Measurements from ENCODE around the gene CADPS2.
"Not testable (repeated sequence)": the region's sequence is repeated elsewhere in the genome, so short reads cannot be mapped to it uniquely, and the experiment has no call there.

CADPS2 gene

DNA sequence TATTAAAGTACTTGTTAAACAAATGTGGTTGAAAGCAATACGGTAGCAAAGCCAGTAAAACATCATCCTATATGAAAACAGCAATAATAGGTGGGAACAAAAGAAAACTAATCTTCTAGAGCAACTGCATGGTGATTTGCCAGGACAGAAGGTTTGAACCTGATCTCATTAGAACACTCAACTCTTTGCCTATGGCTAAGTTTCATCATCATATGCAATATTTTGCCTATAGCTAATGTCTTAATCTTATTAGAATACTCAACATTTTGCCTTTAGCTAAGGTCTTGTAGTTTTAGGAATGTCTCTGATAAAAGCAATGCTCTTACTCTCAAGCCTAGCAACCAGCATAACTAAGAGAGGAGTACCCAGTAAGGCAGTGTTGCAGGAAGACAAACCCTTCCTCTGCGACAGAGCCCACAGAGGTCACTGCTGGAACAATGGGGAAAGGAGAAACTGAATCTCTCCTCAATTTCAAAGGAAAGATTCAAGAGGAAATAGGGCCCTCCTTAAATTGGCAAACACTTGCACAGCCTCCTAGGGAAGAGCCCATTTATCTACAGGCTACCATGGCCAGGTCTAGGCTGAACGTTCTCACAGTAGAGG lies 38.3 kb downstream of the CADPS2 start:
- no peak overlapping the region for H3K4me3 ChIP-seq (ENCODE audit: low read depth, low read length)
- in situ Hi-C loops (cut with HindIII; ENCODE audit: low sequenced_read_pairs) = no loop called here
- TF ChIP-seq, protein P1, sequence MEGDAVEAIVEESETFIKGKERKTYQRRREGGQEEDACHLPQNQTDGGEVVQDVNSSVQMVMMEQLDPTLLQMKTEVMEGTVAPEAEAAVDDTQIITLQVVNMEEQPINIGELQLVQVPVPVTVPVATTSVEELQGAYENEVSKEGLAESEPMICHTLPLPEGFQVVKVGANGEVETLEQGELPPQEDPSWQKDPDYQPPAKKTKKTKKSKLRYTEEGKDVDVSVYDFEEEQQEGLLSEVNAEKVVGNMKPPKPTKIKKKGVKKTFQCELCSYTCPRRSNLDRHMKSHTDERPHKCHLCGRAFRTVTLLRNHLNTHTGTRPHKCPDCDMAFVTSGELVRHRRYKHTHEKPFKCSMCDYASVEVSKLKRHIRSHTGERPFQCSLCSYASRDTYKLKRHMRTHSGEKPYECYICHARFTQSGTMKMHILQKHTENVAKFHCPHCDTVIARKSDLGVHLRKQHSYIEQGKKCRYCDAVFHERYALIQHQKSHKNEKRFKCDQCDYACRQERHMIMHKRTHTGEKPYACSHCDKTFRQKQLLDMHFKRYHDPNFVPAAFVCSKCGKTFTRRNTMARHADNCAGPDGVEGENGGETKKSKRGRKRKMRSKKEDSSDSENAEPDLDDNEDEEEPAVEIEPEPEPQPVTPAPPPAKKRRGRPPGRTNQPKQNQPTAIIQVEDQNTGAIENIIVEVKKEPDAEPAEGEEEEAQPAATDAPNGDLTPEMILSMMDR (IDR thresholded peaks at IDR 0.05; ENCODE audit: low read depth, low read length) = no peak
- no peak for DNase-seq (ENCODE audit: low read depth, low spot score)

DNA sequence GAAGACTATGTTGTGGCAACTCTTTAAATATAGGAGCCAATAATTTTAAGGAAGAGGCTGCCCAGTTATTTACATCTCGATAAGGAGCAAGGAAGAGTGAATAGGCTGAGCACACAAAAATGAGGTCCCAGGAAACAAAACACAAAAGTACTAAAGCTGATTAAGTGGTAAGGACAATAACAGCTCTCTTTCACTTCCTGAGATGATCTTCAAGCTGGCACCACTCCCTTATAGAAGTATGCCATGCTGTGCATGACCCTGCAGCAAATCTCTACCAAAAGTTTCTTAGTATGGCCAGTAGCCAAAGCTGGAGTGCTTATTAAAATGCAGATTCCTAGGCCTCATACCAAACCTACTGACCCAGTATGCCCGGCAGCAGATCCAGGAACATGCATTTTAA lies 39.7 kb downstream of the CADPS2 start:
- DNase-seq (ENCODE audit: low read depth, low spot score) = no peak
- TF ChIP-seq, protein P1 (IDR thresholded peaks at IDR 0.05; ENCODE audit: low read depth, low read length) = no peak
- in situ Hi-C loops (cut with HindIII; ENCODE audit: low sequenced_read_pairs) = no loop called here
- H3K4me3 ChIP-seq (ENCODE audit: low read depth, low read length) = no peak overlapping the region

DNA sequence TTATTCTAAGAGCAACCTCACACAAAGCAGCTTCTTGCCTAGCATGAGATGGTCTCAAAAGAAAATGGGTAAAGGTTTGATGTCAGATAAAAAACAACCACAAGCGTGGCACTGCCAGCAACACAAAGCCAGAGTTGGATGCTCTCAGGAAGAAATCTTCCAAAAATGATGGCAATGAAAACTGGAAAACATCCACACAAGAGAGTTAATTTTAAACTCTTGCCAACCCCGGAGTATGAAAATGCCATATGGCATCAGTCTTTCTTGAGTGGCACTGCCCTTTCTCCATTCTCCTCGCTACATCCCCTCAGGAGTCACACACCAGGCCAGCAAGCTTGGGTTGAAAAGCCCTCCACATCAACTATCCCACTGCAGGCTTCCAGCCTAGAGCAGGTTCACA lies 41.0 kb downstream of the CADPS2 start:
- DNase-seq (ENCODE audit: low read depth, low spot score) = no peak
- TF ChIP-seq, protein P1 (IDR thresholded peaks at IDR 0.05; ENCODE audit: low read depth, low read length) = no peak
- in situ Hi-C loops (cut with HindIII; ENCODE audit: low sequenced_read_pairs) = no loop called here
- H3K4me3 ChIP-seq (ENCODE audit: low read depth, low read length) = no peak overlapping the region

DNA sequence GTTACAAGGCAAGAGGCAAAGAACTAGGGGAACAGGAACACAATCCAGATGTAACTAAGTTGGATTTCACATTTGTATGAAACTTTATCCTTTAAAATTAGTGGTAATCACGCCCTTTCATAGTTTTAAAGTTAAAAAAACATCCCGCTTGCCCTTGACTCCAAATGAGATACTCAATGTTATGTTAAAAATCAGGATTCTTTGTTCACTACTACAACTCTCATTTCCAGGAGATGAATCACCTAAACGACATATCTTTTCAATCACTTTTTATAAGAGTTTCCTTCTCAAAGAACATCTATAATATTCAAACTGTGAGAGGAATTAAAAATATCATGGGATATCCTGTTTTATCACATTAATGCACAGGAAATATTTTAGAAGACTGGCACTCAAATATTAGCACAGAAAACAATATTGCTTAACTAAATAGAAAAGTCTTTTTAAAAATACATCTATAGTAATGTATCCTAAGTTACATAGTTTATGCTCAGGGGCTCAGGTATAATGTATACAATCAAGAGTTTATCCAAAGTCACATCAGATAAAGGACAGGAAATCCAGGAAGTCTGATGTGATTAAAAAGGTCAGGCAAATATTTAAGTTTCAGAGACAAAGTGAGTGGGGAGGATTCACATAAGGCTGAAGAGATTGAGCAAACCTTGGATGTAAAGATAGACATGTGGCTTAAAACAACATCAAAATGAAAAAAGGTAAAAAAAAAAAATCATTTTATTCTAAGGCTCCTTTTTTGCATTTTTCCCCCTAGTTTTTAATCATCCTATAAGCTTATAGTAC lies 41.9 kb downstream of the CADPS2 start:
- H3K4me3 ChIP-seq (ENCODE audit: low read depth, low read length) = no peak overlapping the region
- no peak for DNase-seq (ENCODE audit: low read depth, low spot score)
- in situ Hi-C loops (cut with HindIII; ENCODE audit: low sequenced_read_pairs) = no loop called here
- TF ChIP-seq, protein P1 (IDR thresholded peaks at IDR 0.05; ENCODE audit: low read depth, low read length) = no peak

DNA sequence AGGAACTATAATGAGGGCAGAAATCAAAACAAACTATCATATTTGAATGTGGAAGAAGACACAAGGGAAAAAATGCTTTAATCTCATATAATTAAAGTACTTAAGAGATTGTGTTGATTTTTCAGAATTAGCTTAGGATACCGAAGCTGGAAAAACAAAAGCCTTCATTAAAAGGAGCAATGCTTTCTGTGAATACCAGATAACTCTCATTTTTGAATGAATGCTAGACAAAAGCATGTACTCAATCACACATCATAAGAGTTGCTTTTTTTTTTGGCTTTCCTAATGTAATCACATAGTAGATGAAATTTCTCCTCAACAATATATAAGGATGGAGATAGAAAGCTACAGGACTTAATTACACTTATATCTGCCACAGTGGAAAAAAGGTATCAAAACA lies 43.3 kb downstream of the CADPS2 start:
- no peak overlapping the region for H3K4me3 ChIP-seq (ENCODE audit: low read depth, low read length)
- DNase-seq (ENCODE audit: low read depth, low spot score) = no peak
- TF ChIP-seq, protein P1 (IDR thresholded peaks at IDR 0.05; ENCODE audit: low read depth, low read length) = no peak
- in situ Hi-C loops (cut with HindIII; ENCODE audit: low sequenced_read_pairs) = no loop called here

DNA sequence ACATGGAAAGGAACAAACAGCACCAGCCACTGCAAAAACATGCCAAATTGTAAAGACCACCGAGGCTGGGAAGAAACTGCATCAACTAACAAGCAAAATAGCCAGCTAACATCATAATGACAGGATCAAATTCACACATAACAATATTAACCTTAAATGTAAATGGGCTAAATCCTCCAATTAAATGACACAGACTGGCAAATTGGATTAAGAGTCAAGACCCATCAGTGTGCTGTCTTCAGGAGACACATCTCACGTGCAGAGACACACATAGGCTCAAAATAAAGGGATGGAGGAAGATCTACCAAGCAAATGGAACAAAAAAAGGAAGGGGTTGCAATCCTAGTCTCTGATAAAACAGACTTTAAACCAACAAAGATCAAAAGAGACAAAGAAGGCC lies 50.0 kb downstream of the CADPS2 start:
- H3K4me3 ChIP-seq (ENCODE audit: low read depth, low read length); DNase-seq (ENCODE audit: low read depth, low spot score); in situ Hi-C loops (cut with HindIII; ENCODE audit: low sequenced_read_pairs): not testable (repeated sequence)

DNA sequence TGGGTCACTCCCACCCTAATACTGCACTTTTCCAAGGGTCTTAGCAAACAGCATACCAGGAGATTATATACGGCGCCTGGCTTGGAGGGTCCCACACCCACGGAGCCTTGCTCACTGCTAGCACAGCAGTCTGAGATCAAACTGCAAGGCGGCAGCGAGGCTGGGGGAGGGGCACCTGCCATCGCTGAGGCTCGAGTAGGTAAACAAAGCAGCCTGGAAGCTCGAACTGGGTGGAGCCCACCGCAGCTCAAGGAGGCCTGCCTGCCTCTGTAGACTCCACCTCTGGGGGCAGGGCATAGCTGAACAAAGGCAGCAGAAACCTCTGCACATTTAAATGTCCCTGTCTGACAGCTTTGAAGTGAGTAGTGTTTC lies 51.7 kb downstream of the CADPS2 start:
- in situ Hi-C loops (cut with HindIII; ENCODE audit: low sequenced_read_pairs); DNase-seq (ENCODE audit: low read depth, low spot score): not testable (repeated sequence)

More for the DNA sequence above, 51.7 kb downstream of the CADPS2 start:
- not testable (repeated sequence) for H3K4me3 ChIP-seq (ENCODE audit: low read depth, low read length)
